Heart right ventricle (tissue), 16 donors: ENCODE data around the gene CNPY1. TPM values are rescaled to one million over a fixed set of nuclear protein-coding genes. Genes with fewer than 3 reads are reported as not detected.

Experiments
- ATAC-seq, 8 donors: fragments of 200-7000 bp; cut with Tn5 transposase; one replicate each; pipeline ENCODE4 v1.9.1; 2020; ENCODE audit warnings: mild to moderate bottlenecking in 8 of 8, moderate library complexity in 8 of 8, moderate number of reproducible peaks in 1 of 8
- DNase-seq, 2 donors: peaks; one replicate each; pipeline ENCODE4 v3.0.0-alpha.2; 2020
- H3K27ac ChIP-seq, 10 donors: fragments of 200-600 bp; sonication (generic) in 2 of 10; one replicate each; pipeline versions ENCODE4 v1.5.0 to v1.8.0; 2020 to 2022; ENCODE audit warnings: mild to moderate bottlenecking in 3 of 10
- H3K27me3 ChIP-seq, 7 donors: fragments of 200-600 bp; one replicate each; pipeline ENCODE4 v1.8.0; 2021 to 2022; ENCODE audit warnings: mild to moderate bottlenecking in 2 of 7
- H3K36me3 ChIP-seq, 9 donors: fragments of 200-600 bp; sonication (generic) in 1 of 9; one replicate each; pipeline versions ENCODE4 v1.5.0 to v1.8.0; 2020 to 2022; ENCODE audit warnings: mild to moderate bottlenecking in 2 of 9
- H3K4me1 ChIP-seq, 9 donors: fragments of 200-600 bp; sonication (generic) in 1 of 9; one replicate each; pipeline versions ENCODE4 v1.5.0 to v1.8.0; 2020 to 2022; ENCODE audit warnings: mild to moderate bottlenecking in 4 of 9
- H3K4me3 ChIP-seq, 10 donors: fragments of 200-600 bp; sonication (generic) in 2 of 10; one replicate each; pipeline versions ENCODE4 v1.5.0 to v1.8.0; 2020 to 2022; ENCODE audit warnings: mild to moderate bottlenecking in 7 of 10, moderate library complexity in 2 of 10
- H3K9me3 ChIP-seq, 11 donors: fragments of 200-600 bp in 10 of 11; sonication (generic) in 2 of 11; one replicate each; pipeline versions ENCODE4 v1.5.0 to v1.8.0; 2013 to 2022; ENCODE audit warnings: mild to moderate bottlenecking in 2 of 11, control low read depth in 1 of 11, moderate library complexity in 1 of 11
- WGBS, 2 donors: extraction: QIAGEN DNeasy Blood & Tissue Kit; methylation state at CpG; one replicate each; pipeline ENCODE4 v1.1.7; 2013; ENCODE audit warnings: inconsistent platforms in 1 of 2; 5-methylcytosine and 5-hydroxymethylcytosine counted together
- intact Hi-C, 10 donors: fragments of 100-400 bp; cut with DNase I; formaldehyde crosslinking; loops; one replicate each; pipeline versions ENCODE4 v1.11.1 to v1.14.2; 2022
- polyA plus RNA-seq, 2 donors: library from polyadenylated mRNA; stranded (reverse); fragments of 200-250 nt; gene quantifications; one replicate each; pipeline ENCODE4 v1.2.3, GENCODE V29; 2013
- total RNA-seq, 10 donors: library from RNA; stranded (reverse); fragmentation: NEBNext Ultra II Directional in 3 of 10; extraction: Animal tissue kit (Norgen Biotek cat#: 25700) in 3 of 10; gene quantifications; one replicate each; pipeline versions ENCODE4 v1.2.1 to v1.2.4, GENCODE V29; 2021 to 2023
- TF ChIP-seq, protein P1 (sequence below), 9 donors: fragments of 200-600 bp; sonication (generic) in 2 of 9; IDR thresholded peaks; one replicate each; pipeline versions ENCODE4 v1.5.0 to v1.8.0; 2021 to 2022; ENCODE audit warnings: antibody characterized with exemption in 9 of 9, mild to moderate bottlenecking in 5 of 9, moderate library complexity in 1 of 9
- donor health status: Arrhythmogenic right ventricular cardiomyopathy.
- donor health status: ischemic (EF 13 %, LVEDD 7.1; RV severe dilation, severe dysfunction).
- donor health status: healthy with polysubstance abuse.
- donor health status: DM: no; HTN: yes; CAD: no.
- donor health status: DM: no; HTN: no; CAD: no.
- donor health status: ischemic (EF 25% LVEDD 6.9; RV normal size, moderate dysfunction).
- donor health status: ischemic (EF 25% LVEDD 5.7; RV mildly dilated, moderate dysfunction).
- donor health status: healthy.
- donor health status: DM: yes; HTN: yes; CAD: no.
- donor health status: Ischemic cardiomyopathy.
- donor health status: ischemic (EF 35%, LVEDD 5.7; RV mildly dilated, moderate dysfunction).
- donor health status: nonischemic (EF 11% LVEDD 7.7; RV severe dilation, severe dysfunction).
- donor health status: DM: yes; HTN: yes; CAD: no.
- donor health status: PGD.
- donor health status: ischemic (EF 29% LVEDD 5.4; RV normal size, mild dysfunction).
- donor health status: nonischemic (EF 23%, LVEDD 6.1; RV moderate dilation, normal function).

CNPY1 gene
- total and polyA plus RNA-seq, 12 donors, result not detected

DNA sequence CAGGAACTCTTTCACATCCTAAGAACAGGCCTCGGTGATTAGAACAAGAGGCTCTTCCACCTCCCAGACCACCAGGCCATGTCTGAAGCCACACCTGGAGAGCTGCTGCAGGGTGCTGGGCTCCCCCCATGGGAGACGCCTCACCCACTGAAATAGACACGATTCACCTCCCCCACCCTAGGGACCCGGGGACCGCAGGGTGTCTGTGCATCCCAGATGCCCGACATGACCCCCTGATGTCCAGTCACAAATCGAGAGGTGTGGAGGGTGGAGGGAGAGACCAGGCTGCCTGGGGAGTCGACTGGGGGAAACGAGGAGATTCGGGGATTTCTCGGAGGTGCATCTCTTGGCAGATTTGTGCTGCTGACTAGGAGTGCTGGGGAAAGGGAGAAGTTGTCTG, 31.0 kb downstream of the CNPY1 start:
- ATAC-seq, result no peak
- peaks cover 6 to 96% (median 90%) of the 10 kb centered on the region in 7 donors for H3K27me3 ChIP-seq
- TF ChIP-seq, protein P1, sequence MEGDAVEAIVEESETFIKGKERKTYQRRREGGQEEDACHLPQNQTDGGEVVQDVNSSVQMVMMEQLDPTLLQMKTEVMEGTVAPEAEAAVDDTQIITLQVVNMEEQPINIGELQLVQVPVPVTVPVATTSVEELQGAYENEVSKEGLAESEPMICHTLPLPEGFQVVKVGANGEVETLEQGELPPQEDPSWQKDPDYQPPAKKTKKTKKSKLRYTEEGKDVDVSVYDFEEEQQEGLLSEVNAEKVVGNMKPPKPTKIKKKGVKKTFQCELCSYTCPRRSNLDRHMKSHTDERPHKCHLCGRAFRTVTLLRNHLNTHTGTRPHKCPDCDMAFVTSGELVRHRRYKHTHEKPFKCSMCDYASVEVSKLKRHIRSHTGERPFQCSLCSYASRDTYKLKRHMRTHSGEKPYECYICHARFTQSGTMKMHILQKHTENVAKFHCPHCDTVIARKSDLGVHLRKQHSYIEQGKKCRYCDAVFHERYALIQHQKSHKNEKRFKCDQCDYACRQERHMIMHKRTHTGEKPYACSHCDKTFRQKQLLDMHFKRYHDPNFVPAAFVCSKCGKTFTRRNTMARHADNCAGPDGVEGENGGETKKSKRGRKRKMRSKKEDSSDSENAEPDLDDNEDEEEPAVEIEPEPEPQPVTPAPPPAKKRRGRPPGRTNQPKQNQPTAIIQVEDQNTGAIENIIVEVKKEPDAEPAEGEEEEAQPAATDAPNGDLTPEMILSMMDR (IDR thresholded peaks at IDR 0.05), result no peak

DNA sequence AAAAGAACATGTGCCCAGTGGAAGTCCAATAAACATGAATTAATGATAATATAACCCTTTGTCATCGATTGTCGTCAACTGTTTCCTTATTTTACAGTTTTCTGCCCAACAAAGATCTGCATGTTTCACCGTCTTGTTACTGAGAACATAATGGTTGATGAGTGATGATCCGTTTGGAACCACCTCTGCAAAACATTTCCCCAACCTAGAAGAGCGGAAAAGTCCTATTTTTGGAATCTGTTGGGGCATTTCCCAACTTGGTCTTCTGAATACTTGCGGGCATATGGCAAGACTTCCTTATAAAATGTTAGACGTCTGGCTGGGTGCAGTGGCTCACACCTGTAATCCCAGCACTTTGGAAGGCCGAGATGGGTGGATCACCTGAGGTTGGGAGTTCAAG, 32.1 kb downstream of the CNPY1 start:
- no peak for ATAC-seq
- peaks cover 0 to 14% (median 8%) of the 10 kb centered on the region in 9 donors for H3K4me1 ChIP-seq
- H3K36me3 ChIP-seq, result no peaks in the 10 kb centered on the region
- WGBS, 2 donors, result 81 to 87% methylated on average over 8 of the region's 8 CpGs
- no peak for DNase-seq
- H3K9me3 ChIP-seq, result no peaks in the 10 kb centered on the region
- no peak overlapping the region for H3K27ac ChIP-seq
- H3K4me3 ChIP-seq, result no peak overlapping the region
- intact Hi-C loops, result loop anchor here in 1 of 10 donors (10.0 kb wide), 1 partner anchor 129 kb away; no protein-coding TSS in a partner anchor
- TF ChIP-seq, protein P1 (IDR thresholded peaks at IDR 0.05), result no peak
- peaks cover 16 to 99% (median 98%) of the 10 kb centered on the region in 7 donors for H3K27me3 ChIP-seq

More for the DNA sequence above, 31.0 kb downstream of the CNPY1 start:
- intact Hi-C loops, result loop anchor here in 1 of 10 donors (10.0 kb wide), 1 partner anchor 131 kb away; no protein-coding TSS in a partner anchor
- Histone ChIP-seq H3K4me1 (peaks cover 0 to 3% (median 0%) of the 10 kb centered on the region in 9 donors), H3K27ac (no peak overlapping the region), H3K9me3 (no peaks in the 10 kb centered on the region), H3K36me3 (no peaks in the 10 kb centered on the region), H3K4me3 (no peak overlapping the region)
- DNase-seq, result no peak
- 65 to 72% methylated on average over 11 of the region's 11 CpGs for WGBS, 2 donors

DNA sequence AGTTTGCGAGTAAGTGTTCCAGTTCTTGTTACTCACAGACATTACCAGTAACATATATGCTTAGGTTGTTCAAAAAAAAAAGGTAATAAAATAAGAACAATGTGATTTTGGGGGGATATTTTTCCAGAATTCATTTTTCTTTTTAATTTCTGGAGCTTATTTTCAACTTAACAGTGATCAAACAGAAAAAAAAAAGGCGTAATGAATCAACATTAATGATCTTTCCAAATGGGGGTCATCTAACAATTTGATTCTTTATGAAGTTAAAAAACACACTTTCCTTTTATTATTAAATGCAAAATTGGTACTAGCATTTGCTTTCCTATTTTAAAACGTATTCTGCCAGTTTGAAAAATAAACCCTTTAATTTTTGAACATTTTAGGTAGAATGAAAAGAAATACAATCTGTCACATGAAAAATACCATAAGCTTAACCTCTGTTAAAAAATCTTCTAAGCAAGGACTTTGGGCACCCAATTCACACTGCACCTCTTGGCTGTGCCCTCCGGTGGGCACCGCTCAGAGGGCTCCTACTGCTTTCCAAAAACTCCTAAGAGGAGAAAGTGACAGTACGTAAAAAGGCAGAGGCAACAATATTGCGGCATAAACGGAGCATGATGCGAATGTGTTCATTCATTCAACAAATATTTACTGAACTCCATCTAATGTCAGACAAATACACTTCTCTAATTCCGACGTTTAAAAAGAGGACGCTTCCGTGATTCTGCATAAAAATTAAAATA, 32.6 kb downstream of the CNPY1 start:
- TF ChIP-seq, protein P1 (IDR thresholded peaks at IDR 0.05), result no peak
- H3K27me3 ChIP-seq, result peaks cover 17 to 99% (median 98%) of the 10 kb centered on the region in 7 donors
- intact Hi-C loops, result loop anchor here in 1 of 10 donors (10.0 kb wide), 1 partner anchor 129 kb away; no protein-coding TSS in a partner anchor
- H3K36me3 ChIP-seq, result no peaks in the 10 kb centered on the region
- DNase-seq (no peak), ATAC-seq (no peak)
- peaks cover 0 to 16% (median 8%) of the 10 kb centered on the region in 9 donors for H3K4me1 ChIP-seq
- no peaks in the 10 kb centered on the region for H3K9me3 ChIP-seq
- H3K4me3 ChIP-seq, result no peak overlapping the region
- no peak overlapping the region for H3K27ac ChIP-seq
- 77 to 79% methylated on average over 13 of the region's 13 CpGs for WGBS, 2 donors

DNA sequence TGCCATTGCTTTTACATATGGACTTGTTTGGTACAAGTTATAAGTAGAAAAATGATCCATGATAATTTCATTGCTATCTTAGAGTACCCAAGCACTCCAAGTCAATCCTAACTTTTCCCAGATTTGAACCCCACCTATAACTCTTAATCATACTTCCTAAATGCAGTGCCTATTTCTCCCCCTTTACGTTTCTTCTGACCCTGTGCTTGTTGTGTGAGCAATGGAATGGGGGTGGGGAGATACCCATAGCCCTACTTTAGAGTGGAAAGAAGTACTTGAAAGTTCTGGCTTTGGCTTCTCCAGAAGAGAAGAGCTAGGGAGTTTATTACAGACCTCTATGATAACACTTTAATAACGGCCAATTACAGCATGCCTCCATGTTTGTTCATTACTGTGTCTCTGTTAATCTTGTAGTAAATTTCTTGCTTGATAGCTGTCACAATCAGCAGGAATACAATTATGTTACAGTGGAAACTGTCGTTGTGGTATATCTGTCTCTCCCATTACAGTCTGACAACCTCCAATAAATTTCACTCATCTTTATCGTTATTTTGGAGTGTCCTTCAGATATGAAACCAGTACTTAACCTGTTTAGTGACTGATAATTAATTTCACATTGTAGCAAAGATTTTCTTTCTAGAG, 34.0 kb downstream of the CNPY1 start:
- peaks cover 0 to 16% (median 8%) of the 10 kb centered on the region in 9 donors for H3K4me1 ChIP-seq
- H3K36me3 ChIP-seq, result no peaks in the 10 kb centered on the region
- no peaks in the 10 kb centered on the region for H3K9me3 ChIP-seq
- no peak for DNase-seq
- no peak for ATAC-seq
- H3K27me3 ChIP-seq, result peaks cover 22 to 100% (median 98%) of the 10 kb centered on the region in 7 donors
- TF ChIP-seq, protein P1 (IDR thresholded peaks at IDR 0.05), result no peak
- WGBS, 2 donors, result 23 to 26% methylated on average over 4 of the region's 4 CpGs
- no peak overlapping the region for H3K4me3 ChIP-seq
- H3K27ac ChIP-seq, result no peak overlapping the region
- intact Hi-C loops, result loop anchor here in 1 of 10 donors (10.0 kb wide), 1 partner anchor 128 kb away; no protein-coding TSS in a partner anchor
